ENCODE data around the gene KCNJ14. TPM values are rescaled to one million over a fixed set of nuclear protein-coding genes. Genes with fewer than 3 reads are reported as not detected.
"Not testable (repeated sequence)": the region's sequence is repeated elsewhere in the genome, so short reads cannot be mapped to it uniquely, and the experiment has no call there.

KCNJ14 gene
- polyA plus RNA-seq, 1 experiment: 0.31 TPM

DNA sequence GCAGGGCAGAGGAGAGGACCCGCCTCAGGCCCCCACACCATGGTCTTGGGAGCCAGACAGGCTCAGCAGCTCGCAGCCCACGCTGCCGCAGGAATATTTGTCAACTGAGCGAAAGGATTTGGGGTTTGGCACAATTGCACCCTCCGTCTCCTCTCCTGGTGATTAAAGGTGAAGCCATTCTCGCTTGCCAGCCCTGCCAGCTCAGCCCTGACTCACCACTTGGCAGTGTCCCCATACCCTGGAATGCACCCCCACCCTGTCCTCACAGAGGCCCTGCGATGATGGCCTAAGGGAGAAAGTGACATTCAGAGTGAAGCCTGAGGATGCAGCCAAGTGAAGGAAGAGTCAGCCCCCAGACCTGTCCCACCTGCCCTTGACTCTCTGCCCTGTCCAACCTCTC lies 32.6 kb downstream of the KCNJ14 start:
- H3K27me3 ChIP-seq (ENCODE audit: control insufficient read depth, insufficient read depth, low read length): no peaks in the 10 kb centered on the region

GRCh38 chr19:48488478-48488877 lies 33.1 kb downstream of the KCNJ14 start:
- not testable (repeated sequence) for DNase-seq (ENCODE audit: low read depth); H3K36me3 ChIP-seq (ENCODE audit: control insufficient read depth, insufficient read depth, low read length)

More for the DNA sequence above, 32.6 kb downstream of the KCNJ14 start:
- TF ChIP-seq, protein P1, sequence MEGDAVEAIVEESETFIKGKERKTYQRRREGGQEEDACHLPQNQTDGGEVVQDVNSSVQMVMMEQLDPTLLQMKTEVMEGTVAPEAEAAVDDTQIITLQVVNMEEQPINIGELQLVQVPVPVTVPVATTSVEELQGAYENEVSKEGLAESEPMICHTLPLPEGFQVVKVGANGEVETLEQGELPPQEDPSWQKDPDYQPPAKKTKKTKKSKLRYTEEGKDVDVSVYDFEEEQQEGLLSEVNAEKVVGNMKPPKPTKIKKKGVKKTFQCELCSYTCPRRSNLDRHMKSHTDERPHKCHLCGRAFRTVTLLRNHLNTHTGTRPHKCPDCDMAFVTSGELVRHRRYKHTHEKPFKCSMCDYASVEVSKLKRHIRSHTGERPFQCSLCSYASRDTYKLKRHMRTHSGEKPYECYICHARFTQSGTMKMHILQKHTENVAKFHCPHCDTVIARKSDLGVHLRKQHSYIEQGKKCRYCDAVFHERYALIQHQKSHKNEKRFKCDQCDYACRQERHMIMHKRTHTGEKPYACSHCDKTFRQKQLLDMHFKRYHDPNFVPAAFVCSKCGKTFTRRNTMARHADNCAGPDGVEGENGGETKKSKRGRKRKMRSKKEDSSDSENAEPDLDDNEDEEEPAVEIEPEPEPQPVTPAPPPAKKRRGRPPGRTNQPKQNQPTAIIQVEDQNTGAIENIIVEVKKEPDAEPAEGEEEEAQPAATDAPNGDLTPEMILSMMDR (IDR thresholded peaks at IDR 0.05; ENCODE audit: insufficient read depth, low read depth, low read length): no peak
- ChIA-PET POLR2A (interaction anchor here (0.6 kb wide), 1 partner anchor 14 kb away, joined by 3 read pairs; no protein-coding TSS in a partner anchor), CTCF (interaction anchor here (0.6 to 11.9 kb wide), 10 partner anchors 18 to 348 kb away, joined by 3 to 161 read pairs (median 4); partner anchors contain the start of genes HSD17B14 and KDELR1)
- Histone ChIP-seq H3K4me3 (ENCODE audit: low read depth, low read length) (no peak overlapping the region), H3K36me3 (ENCODE audit: control insufficient read depth, insufficient read depth, low read length) (no peaks in the 10 kb centered on the region)
- DNase-seq (ENCODE audit: low read depth): no peak

GRCh38 chr19:48489608-48490216 lies 34.3 kb downstream of the KCNJ14 start:
- ChIA-PET CTCF (interaction anchor here (0.6 to 11.9 kb wide), 31 partner anchors 9 to 184 kb away, joined by 3 to 161 read pairs (median 4); partner anchors contain the start of genes GRIN2D and GRWD1), POLR2A (interaction anchor here (0.6 kb wide), 1 partner anchor 16 kb away, joined by 14 read pairs; no protein-coding TSS in a partner anchor)
- Histone ChIP-seq H3K4me3 (ENCODE audit: low read depth, low read length) (no peak overlapping the region), H3K36me3 (ENCODE audit: control insufficient read depth, insufficient read depth, low read length) (no peaks in the 10 kb centered on the region), H3K27me3 (ENCODE audit: control insufficient read depth, insufficient read depth, low read length) (no peaks in the 10 kb centered on the region)
- DNase-seq (ENCODE audit: low read depth): no peak
- TF ChIP-seq, protein P1 (IDR thresholded peaks at IDR 0.05; ENCODE audit: insufficient read depth, low read depth, low read length): peak; percentile 97

More at GRCh38 chr19:48488478-48488877, 33.1 kb downstream of the KCNJ14 start:
- CTCF ChIA-PET: interaction anchor here (0.6 to 11.9 kb wide), 12 partner anchors 8 to 348 kb away, joined by 3 to 161 read pairs (median 4); partner anchors contain the start of genes GRIN2D, HSD17B14 and KDELR1
- H3K4me3 ChIP-seq (ENCODE audit: low read depth, low read length); H3K27me3 ChIP-seq (ENCODE audit: control insufficient read depth, insufficient read depth, low read length): not testable (repeated sequence)
- POLR2A ChIA-PET: interaction anchor here (0.6 kb wide), 1 partner anchor 15 kb away, joined by 3 read pairs; no protein-coding TSS in a partner anchor

DNA sequence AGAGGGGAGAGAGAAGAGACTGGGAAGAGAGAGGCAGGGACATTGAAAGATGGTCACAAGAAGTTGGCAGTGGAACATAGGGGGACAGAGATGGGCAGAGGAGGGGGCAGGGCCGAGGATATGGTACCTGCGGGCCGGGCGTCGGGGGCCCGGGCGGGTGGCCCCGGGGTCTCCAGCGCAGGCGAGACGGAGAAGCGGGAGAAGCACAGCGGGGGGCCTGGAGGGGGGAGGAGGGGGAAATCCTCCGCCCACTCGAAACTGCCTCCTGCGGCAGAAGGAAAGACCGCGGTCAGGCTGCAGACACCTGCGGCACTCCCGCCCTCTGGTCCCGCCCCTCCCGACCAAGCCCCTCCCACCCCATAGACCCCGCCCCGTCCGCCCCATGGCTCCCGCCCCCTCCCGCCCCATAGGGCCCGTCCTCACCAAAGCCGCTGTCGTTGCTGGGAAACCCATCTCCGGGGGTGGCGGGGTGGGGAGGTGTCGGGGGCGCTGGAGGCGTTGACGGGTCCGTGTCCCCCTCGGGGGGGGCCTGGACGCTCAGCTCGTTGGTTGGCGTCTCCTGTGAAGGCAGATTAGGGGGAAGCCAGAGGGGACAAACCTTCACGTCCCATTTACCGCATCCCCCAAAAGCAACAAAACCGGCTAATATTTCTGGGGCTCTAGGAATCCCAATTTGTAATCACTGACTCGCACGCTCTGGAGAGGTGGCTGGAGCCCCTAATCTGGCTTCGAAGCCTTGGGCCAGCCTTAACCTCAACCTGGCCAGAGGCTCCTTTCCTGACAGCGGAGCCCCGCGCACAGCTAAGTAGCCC lies 35.8 kb downstream of the KCNJ14 start:
- ChIA-PET POLR2A (no interaction called here), CTCF (interaction anchor here (1.7 to 11.9 kb wide), 5 partner anchors 11 to 172 kb away, joined by 4 to 161 read pairs (median 13); no protein-coding TSS in a partner anchor)
- H3K27me3 ChIP-seq (ENCODE audit: control insufficient read depth, insufficient read depth, low read length): no peaks in the 10 kb centered on the region
- TF ChIP-seq, protein P1 (IDR thresholded peaks at IDR 0.05; ENCODE audit: insufficient read depth, low read depth, low read length): no peak
- no peaks in the 10 kb centered on the region for H3K36me3 ChIP-seq (ENCODE audit: control insufficient read depth, insufficient read depth, low read length)
- DNase-seq (ENCODE audit: low read depth): no peak
- H3K4me3 ChIP-seq (ENCODE audit: low read depth, low read length): no peak overlapping the region

GRCh38 chr19:48491793-48492123 lies 36.4 kb downstream of the KCNJ14 start:
- Histone ChIP-seq H3K4me3 (ENCODE audit: low read depth, low read length) (no peak overlapping the region), H3K27me3 (ENCODE audit: control insufficient read depth, insufficient read depth, low read length) (no peaks in the 10 kb centered on the region; the same call in 1 of the 2 replicates), H3K36me3 (ENCODE audit: control insufficient read depth, insufficient read depth, low read length) (no peaks in the 10 kb centered on the region)
- no peak for DNase-seq (ENCODE audit: low read depth)
- ChIA-PET CTCF (interaction anchor here (3.3 to 11.9 kb wide), 2 partner anchors 11 to 95 kb away, joined by 25 to 161 read pairs; no protein-coding TSS in a partner anchor), POLR2A (no interaction called here)
- TF ChIP-seq, protein P1 (IDR thresholded peaks at IDR 0.05; ENCODE audit: insufficient read depth, low read depth, low read length): no peak

All from BJ (cell line).